Stimulated activated CD8-positive, alpha-beta memory T cell treated with anti-CD3 and anti-CD28 coated beads, Interleukin-12 subunit alpha, Interleukin-12 subunit beta, amount 100 ng/mL, for 1 hour (primary cell): ENCODE data around the gene TKFC.

Experiments used
- DNase-seq: peaks from one replicate; pipeline ENCODE4 v3.0.0-alpha.2; 2020; ENCODE audit warnings: low read depth

Gene TKFC

DNA sequence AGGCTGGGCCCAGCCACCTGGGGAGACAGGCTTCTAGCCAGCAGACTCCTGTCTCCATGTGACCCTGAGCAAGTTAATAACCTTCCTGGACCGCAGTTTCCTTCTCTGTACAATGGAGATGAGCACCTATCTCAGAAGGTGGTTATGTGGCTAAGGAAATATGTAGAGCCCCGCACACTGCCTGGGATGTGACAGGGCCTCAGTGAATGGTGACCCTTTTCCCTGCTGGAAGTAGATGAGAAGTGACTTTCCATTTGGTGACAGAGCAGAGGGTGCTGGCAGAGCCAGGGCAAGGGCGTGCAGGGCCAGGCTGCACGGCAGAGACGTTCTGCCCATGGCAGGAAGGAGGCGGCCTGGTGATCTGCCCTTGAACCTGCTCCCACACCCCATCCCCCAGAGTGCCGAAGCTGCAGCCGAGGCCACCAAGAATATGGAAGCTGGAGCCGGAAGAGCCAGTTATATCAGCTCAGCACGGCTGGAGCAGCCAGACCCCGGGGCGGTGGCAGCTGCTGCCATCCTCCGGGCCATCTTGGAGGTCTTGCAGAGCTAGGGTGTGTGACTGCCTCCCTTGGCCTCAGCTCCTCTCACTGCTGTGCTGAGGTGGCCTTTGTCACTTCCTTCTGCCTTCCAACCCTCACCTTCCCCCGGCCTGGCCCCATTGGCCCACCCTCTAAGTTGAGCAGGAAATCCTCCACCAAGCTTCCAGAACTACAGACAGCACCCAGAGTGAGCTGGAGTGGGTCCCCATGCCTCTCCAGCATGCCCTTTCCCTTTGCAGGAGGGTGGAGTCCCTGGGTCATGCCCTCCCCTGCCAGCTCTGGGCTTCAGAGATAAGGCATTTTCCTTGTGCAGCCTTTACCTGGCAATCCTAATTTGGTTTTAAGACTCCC, 13.2 kb downstream of the TKFC start:
- DNase-seq = no peak

DNA sequence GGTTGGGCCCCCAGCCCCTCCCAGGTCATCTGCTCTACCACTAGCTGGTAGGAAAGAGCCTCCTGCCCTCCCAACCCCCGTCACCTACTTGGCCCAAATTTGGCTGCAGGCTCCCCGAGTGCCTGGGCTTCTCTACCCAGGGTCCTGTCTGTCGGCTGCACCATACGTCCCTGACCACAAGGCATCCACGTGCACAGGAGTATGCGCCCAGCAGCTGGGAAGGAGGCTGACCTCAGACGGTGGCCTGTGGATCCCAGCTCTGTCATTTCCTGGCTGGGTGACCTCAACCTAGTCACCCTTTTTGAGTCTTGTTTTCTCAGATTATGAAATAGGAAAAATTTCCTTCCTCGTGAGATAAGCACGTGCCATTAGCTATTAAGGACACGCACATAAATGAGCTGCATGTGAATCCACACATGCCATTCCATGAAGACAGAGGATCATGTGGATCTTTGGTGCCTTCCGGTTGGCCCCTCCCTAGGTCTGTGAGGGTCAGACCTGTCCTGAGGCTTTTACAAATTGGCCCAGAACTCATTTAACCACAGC, 15.0 kb downstream of the TKFC start:
- DNase-seq = no peak

DNA sequence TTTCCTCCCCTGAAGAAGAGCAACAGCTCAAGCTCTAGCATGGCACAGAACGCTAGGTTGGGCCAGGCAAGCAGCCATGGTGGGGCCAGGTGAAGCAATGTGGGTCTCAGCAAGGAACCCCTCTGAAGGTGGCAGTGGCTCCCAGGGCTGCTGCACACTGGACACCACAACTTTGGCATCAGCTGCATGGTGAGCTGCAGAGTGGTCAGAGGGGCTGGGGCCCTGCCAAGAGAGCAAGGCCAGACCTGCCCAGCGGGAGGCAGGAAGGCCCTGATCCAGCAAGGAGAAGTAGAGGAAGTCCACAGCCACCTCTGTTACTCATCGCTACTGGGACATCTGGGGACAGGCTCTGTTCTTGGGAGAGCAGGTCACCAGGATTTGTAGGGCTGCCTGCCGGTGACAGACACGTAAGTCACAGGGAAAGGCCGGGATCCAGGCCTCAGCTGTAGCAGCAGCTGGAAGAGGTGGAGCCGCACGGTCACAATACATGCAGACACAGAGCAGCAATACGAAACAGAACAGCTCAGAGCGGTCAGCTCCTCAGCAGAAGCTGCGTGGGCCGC, 16.2 kb downstream of the TKFC start:
- no peak for DNase-seq

DNA sequence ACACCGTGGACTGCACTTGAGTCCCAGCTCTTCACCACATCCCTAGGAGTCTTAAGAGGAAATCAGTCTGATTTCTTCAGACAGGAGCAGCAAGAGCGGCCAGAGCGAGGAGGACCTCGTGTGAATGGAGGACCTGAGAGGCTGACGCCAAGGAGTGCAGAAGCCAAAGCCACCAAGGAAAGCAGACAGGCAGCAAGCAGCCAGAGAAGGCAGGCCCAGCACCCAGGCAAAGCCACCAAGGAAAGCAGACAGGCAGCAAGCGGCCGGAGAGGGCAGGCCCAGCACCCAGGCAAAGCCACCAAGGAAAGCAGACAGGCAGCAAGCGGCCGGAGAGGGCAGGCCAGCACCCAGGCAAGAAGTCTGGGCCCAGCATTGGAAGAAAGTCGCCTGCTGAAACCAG, 16.9 kb downstream of the TKFC start:
- DNase-seq = no peak

DNA sequence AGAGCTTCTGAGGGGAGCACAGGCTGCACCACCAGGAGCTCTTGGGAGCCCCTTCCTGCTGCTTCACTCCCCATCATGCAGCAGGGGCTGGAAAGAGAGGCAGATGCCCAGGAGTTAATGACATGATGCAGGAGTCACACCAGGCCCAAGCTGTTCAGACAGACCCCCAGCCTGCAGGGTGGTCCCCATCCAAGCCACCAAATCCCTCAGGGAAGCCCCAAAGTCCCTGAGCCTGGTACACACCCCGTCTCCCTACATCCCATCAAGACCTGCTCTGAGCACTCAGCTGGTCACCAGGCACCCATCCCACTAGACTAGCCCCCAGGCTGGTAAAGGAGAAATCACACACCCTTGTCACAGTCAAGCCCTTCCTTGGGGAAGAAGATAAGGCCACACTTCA, 17.3 kb downstream of the TKFC start:
- DNase-seq = no peak

DNA sequence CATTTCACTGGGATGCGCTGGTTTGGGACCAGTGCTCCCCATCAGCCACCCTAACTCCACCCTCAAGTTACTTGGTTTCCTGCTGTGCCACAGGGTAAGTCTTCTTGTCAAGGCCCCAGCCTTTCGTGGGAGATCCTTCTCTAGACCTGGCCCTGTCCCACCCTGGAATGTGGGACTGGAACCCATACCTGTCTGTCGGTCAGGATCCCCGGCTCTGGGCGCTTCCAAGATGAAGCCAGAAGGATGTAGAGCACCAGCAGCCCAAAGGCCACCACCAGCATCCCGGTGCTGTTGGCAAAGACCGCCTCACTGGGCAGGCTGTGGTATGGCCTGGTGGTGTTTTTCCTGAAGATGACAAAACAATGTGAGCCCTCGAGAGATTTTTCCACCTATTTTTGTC, 17.8 kb downstream of the TKFC start:
- no peak for DNase-seq

DNA sequence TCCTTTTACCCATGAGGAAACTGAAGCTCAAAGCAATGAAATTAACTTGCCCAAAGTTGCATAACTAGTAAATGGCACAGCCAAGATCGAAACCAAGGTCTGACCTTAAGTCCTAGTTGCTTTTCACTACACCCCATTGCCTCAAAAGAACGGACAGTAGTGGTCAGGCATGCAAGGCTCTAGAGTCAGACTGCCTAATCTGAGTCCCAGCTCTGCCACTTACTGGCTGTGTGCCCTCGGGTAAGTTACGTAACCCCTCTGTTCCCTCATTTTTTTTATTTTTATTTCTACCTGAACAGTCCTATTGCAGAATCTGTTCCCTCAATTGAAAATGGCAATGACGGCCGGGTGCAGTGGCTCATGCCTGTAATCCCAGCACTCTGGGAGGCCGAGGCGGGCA, 19.0 kb downstream of the TKFC start:
- no peak for DNase-seq

DNA sequence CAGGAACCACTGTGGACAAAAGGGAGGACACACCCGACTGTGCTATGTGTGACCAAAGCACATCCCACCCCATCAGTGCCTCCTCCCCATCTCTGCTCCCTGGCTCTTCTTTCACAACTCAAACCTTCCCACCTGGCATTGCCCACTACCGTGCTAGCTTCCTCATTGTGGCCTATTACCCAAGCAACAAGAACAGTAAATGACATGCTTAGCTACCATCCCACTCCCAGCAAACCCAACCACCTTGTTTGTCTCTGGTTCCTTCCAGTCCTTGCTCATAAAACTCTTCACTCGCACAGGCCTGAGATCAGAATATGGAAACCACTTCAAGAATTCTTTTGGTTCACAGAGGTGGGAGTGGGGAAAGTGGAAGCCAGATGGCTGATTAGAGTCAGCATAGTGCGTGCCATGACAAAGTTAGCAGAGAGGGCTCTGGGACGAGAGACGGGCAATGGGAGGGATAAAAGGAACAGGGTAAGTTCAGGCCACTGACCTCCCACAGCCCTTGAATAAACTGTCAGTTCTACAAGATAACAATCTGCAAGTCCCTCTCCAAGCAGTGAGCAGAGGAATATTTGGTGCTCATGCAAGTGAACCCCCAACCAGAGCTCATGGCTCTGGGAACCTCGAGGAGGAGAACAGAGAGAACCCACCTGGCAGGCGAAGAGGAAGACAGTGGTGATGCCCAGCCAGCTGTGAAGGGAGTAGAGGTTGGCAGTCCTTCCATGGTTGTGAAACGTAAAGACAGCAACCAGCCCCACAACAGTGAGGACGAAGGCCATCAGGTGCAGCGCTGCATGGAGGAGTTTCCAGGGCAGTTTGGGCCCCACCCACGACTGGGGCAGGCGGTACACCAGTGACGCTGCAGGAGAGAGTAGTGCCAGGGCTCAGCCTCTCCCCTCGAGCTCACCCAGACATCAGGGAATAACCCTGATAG, 20.4 kb downstream of the TKFC start:
- DNase-seq = no peak

DNA sequence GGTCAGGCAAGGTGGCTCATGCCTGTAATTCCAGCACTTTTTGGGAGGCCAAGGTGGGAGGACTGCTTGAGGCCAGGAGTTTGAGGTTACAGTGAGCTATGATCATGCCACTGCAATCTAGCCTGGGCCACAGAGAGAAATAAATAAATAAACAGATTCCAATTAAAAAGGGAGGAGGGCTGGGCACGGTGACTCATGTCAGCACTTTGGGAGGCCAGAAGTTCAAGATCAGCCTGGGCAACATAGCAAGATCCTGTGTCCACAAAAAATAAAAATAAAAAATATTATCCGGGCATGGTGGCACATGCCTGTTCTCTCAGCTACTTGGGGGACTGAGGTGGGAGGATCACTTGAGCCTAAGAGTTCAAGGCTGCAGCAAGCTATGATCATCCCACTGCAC, 21.2 kb downstream of the TKFC start:
- no peak for DNase-seq

DNA sequence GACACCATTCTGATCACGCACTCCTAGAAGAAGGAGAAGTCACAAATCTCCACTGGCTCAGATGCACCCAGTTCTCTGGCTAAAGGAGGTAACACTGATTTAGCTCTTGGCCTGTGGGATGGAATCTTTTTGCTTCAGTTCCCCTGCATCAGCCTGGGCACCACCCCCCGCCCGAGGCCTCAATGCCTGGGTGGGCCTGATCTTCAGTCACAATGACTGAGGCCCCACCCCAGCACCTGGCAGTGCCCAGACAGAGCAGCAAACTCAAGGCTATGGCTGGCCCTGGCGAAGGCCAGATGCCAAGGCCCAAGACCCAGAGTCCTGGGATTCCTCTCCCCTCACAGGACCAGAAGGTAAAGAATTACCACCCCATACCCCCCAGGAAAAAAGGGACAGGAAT, 23.7 kb downstream of the TKFC start:
- no peak for DNase-seq

DNA sequence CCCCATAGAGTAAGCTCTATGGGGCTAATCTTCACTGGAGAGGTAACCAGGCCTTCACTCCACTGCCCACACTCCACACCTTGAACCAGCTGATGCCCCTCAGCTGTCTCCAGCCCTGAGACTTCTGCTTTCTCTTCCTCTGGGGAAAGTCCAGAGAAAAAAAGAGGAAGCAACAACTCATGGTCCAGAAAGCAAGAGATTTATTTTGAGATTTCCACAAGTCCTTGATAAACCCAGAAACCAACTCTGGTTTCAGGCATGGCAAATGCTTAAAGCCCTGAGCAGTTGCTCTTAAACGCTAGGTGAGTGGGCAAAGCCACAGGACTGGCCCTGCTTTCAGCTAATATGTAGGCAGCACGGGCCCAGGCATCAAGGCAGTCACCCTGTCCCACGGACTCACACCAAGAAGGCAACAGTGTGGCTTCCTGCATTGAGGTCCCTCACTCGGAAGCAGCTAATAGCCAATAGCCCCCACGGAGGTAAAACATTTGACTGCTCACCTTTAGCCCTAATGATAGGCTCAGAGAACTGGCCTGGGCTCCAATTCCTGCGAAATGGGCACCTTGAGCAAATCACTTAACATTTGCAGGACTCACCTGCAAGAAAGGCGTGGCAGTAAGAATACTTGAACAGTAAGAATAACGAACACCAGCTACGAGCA, 24.3 kb downstream of the TKFC start:
- DNase-seq = no peak

DNA sequence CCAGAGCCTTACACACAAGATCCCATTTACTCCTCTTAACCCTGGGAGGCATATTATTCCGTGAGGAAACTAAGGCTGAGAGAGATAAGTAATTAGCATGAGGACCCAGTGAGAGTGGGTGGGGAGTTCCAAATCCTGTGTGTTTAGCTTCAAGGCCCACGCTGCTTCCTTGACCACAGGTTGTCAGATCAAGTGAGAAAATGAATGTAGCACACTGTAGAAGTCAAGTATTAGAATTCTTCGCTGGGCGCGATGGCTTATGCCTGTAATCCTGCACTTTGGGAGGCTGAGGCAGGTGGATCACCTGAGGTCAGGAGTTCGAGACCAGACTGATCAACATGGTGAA, 24.8 kb downstream of the TKFC start:
- no peak for DNase-seq

DNA sequence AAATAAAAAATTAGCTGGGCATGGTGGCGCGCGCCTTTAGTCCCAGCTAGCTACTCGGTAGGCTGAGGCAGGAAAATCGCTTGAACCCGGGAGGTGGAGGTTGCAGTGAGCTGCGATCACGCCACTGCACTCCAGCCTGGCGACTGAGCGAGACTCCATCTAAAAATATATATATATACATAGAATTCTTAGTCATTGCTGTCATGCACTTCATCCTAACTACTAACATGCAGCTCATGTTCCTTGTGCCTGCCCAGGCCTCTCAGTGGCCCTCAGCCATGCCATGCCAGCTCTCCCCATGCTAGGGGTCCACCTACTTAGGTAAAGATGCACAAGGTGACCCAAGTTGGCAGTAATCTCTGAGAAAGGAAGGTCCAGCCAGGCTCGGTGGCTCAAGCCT, 25.5 kb downstream of the TKFC start:
- DNase-seq = no peak

DNA sequence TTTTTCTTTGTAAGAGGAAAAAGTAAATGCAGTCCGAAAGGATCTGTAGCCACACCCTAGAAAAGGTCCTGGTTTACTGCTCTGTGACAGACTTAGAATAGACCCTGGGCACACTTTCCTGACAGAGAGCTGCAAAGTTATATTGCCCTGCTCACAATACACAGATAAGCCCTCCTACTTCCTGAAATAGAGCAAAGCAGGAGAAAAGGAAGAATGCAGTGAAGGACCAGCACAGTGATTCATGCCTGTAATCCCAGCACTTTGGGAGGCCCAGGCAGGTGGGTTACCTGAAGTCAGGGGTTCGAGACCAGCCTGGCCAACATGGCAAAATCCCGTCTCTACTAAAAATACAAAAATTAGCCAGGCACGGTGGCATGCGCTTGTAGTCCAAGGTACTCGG, 26.5 kb downstream of the TKFC start:
- DNase-seq = no peak

DNA sequence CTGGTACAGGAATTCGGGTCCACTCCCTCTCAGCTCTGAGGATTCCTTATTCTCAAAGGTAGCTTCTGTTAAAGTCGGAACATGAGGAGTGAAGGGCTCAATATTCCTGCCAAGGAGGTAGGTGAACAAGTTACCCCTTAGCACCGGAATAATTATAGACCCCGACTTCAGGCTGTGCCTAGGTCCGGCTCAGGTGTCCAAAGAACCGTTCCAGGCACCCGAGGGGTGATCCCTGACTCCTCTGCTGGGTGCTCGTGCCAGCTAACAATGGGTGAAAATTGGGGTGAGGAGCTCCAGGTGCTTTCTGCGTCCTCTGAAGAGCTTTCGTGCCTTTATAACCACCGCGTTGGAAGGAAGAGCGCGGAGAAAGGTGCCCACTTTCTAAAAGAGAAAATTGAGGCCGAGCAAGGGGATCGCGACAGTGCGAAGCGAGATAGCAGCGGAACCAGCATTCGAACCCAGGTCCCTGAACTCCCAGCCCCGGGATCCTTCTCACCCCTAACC, 28.3 kb downstream of the TKFC start:
- no peak for DNase-seq

DNA sequence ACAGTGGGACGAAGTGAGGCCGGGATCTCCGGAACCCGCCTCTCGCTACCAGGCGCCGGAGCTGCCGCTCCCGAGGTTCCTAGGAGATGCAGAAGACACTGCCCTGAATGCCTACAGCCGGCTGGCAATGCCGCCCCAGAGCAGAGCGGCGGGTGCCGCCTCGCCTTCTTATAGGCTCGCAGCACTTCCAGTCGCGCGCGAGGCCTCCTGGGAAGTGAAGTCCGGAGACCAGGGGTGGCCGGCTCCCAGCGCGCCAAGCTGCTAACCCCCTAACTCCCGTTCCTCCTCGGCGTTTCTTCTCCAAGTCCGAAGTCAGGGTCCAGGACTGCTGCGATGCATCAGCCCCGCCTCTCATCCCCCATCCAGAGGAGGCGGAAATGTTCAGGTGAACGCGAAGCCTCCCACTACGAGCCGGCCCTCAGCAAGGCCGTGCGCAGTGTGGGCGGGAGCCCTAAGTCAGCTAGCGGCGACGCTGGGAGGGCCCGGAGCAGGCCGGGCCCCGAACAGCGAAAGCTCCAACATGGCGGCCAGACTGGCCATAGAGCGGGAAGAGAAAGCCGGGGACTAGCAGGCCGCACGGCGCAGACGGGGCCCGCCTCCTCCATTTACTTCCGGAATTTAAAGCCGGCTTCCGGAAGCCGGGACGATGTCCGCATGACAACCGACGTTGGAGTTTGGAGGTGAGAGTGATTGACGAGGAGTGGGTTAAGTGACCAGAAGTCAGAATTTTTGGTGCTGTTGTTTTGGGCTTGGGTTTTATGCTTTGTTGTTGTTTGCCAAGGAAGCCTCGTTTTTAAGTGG, 28.9 kb downstream of the TKFC start, which contains the start of the genes CYB561A3 and TMEM138:
Gene CYB561A3 (minus strand): TSS at position 142 of the 801 bp plus-strand sequence. CDS start 5,169 bp downstream, outside the sequence.
Gene TMEM138 (plus strand): TSS at position 634 of the 801 bp plus-strand sequence. CDS start 2,017 bp downstream, outside the sequence.
- peak; percentile 76 for DNase-seq

DNA sequence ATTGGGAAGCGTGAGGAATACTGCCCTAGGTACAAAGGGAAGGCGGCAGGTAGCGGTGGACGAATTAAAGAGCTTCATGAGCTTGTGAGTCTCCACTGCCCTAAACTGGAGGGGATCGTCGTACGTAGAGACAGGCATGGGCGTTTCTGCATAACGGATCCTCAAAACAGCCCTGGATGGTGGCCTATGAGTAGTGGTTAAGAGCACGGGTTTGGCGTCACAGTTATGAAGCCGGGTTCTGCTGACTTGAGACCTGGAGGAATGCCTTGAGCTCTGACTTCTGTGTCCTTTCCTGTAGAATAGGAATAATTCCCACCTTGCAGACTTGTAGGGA, 29.5 kb downstream of the TKFC start:
- peak; percentile 2 for DNase-seq

DNA sequence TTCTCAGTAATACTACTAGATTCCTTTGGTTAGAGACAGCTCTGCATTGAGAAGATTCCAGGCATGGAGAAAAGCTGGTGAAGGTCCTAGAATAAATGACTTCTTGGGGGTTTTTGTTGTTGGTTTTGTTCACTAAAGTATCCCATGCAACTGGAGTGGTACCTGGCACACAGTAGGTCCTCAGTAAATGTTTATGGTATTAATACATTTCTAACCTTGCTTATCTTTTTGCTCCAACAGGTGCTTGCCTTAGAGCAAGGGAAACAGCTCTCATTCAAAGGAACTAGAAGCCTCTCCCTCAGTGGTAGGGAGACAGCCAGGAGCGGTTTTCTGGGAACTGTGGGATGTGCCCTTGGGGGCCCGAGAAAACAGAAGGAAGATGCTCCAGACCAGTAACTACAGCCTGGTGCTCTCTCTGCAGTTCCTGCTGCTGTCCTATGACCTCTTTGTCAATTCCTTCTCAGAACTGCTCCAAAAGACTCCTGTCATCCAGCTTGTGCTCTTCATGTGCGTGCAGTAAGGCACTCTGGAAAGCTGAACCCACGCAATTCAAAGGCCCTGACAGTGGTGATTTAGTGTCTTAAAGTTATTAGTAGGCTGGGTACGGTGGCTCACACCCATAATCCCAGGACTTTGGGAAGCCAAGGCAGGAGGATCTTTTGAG, 31.1 kb downstream of the TKFC start:
- no peak for DNase-seq

DNA sequence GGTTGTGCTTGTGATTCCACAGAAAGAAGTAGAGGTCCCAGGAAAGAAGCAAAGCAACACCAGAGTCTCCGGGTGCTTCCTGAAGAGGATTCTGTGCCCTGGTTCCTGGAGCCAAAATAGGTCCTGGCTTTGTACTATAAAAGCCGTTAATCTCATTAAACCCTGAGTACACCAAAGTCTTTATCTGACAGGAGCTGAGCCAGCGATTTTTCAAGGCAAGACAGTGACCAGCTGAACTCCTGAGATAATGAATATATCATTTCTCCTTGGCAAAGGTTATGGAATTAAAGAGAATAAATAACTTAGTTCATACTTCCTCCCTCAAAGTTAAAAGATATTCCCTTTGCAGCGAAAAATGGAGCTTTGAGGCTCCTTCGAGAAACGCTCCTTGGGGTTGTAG, 34.4 kb downstream of the TKFC start:
- no peak for DNase-seq

DNA sequence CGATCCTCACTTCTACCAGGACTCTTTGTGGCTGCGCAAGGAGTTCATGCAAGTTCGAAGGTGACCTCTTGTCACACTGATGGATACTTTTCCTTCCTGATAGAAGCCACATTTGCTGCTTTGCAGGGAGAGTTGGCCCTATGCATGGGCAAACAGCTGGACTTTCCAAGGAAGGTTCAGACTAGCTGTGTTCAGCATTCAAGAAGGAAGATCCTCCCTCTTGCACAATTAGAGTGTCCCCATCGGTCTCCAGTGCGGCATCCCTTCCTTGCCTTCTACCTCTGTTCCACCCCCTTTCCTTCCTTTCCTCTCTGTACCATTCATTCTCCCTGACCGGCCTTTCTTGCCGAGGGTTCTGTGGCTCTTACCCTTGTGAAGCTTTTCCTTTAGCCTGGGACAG, 35.6 kb downstream of the TKFC start:
- DNase-seq = no peak
